IMR-90 (cell line): Measurements from ENCODE around the gene CLEC14A. TPM values are rescaled to one million over a fixed set of nuclear protein-coding genes. Genes with fewer than 3 reads are reported as not detected.

ENCODE experiments used
- ATAC-seq: fragments of 200-7000 bp; cut with Tn5 transposase; 2 replicates; pipeline ENCODE4 v1.9.1; 2020; ENCODE audit warnings: low read depth, mild to moderate bottlenecking, moderate library complexity
- BruUV-seq: library from RNA; stranded (reverse); fragments of 400-500 nt; replicated peaks from 2 replicates; lab custom pipeline; 2021; lab: Mats Ljungman, UMichigan
- CTCF ChIA-PET: fragments of 300-600 bp; formaldehyde crosslinking; extraction: SDS; loops from one replicate; lab custom pipeline; 2021; ENCODE audit warnings: antibody characterized with exemption; lab: Yijun Ruan, JAX
- POLR2A ChIA-PET: fragments of 300-600 bp; sonication (Branson Sonifier 250); formaldehyde crosslinking; loops from one replicate; lab custom pipeline; 2022; ENCODE audit warnings: antibody characterized with exemption; ENCODE audit not compliant: unreplicated experiment; lab: Charles Lee
- DNase-seq: peaks from one replicate; pipeline ENCODE4 v3.0.0; 2013
- H2AFZ ChIP-seq: replicated peaks from 2 replicates; pipeline ENCODE3; 2013; ENCODE audit warnings: low read length, mild to moderate bottlenecking; ENCODE audit not compliant: poor library complexity
- H2AK5ac ChIP-seq: 2 replicates; pipeline ENCODE4 v1.6.1; 2013; ENCODE audit warnings: low read depth, low read length, inconsistent platforms
- H2AK9ac ChIP-seq: replicated peaks from 2 replicates; pipeline ENCODE3; 2013; ENCODE audit warnings: mild to moderate bottlenecking, low read depth, low read length, moderate library complexity; ENCODE audit not compliant: poor library complexity
- H2BK120ac ChIP-seq: 2 replicates; pipeline ENCODE4 v1.6.1; 2013; ENCODE audit warnings: low read depth, low read length, inconsistent platforms
- H2BK15ac ChIP-seq: 3 replicates; pipeline ENCODE4 v1.6.1; 2013; ENCODE audit warnings: low read depth, low read length, inconsistent platforms
- H2BK20ac ChIP-seq: 2 replicates; pipeline ENCODE4 v1.6.1; 2013; ENCODE audit warnings: low read depth, mild to moderate bottlenecking, inconsistent platforms, low read length, moderate library complexity
- H2BK5ac ChIP-seq: 2 replicates; pipeline ENCODE4 v1.6.1; 2013; ENCODE audit warnings: mild to moderate bottlenecking, low read depth, low read length, inconsistent platforms; ENCODE audit not compliant: poor library complexity, severe bottlenecking
- H3K14ac ChIP-seq: replicated peaks from 2 replicates; pipeline ENCODE4 v1.6.1; 2013; ENCODE audit warnings: low read depth, low read length, inconsistent platforms
- H3K18ac ChIP-seq: 2 replicates; pipeline ENCODE4 v1.6.1; 2013; ENCODE audit warnings: low read depth, low read length, control low read depth
- H3K23ac ChIP-seq: 2 replicates; pipeline ENCODE4 v1.6.1; 2013; ENCODE audit warnings: low read depth, low read length, inconsistent platforms
- H3K27ac ChIP-seq: 2 replicates; pipeline ENCODE4 v1.5.1; 2013; ENCODE audit warnings: mild to moderate bottlenecking, control low read depth, low read length; ENCODE audit not compliant: insufficient read depth
- H3K27me3 ChIP-seq: 2 replicates; pipeline ENCODE4 v1.6.1; 2013; ENCODE audit warnings: low read length; ENCODE audit not compliant: control insufficient read depth, insufficient read depth
- H3K36me3 ChIP-seq: 2 replicates; pipeline ENCODE4 v1.6.1; 2013; ENCODE audit warnings: low read length, mixed read lengths; ENCODE audit not compliant: control insufficient read depth, insufficient read depth
- H3K4ac ChIP-seq: 2 replicates; pipeline ENCODE4 v1.6.1; 2013; ENCODE audit warnings: low read depth, low read length, inconsistent platforms
- H3K4me1 ChIP-seq: 2 replicates; pipeline ENCODE4 v1.6.1; 2013; ENCODE audit warnings: low read length, mixed read lengths; ENCODE audit not compliant: control insufficient read depth, insufficient read depth
- H3K4me2 ChIP-seq: 2 replicates; pipeline ENCODE4 v1.6.1; 2013; ENCODE audit warnings: low read depth, mild to moderate bottlenecking, control low read depth, low read length, moderate library complexity
- H3K4me3 ChIP-seq: 2 replicates; pipeline ENCODE4 v1.5.1; 2013; ENCODE audit warnings: low read depth, mild to moderate bottlenecking, control low read depth, low read length, moderate library complexity; ENCODE audit not compliant: insufficient read depth
- H3K56ac ChIP-seq: 2 replicates; pipeline ENCODE4 v1.6.1; 2013; ENCODE audit warnings: low read length, inconsistent platforms; ENCODE audit not compliant: insufficient read depth; ENCODE audit errors: extremely low read depth
- H3K79me1 ChIP-seq, 2 experiments: 2 replicates each; pipeline ENCODE4 v1.6.1; 2013; ENCODE audit warnings: low read length in 2 of 2, inconsistent platforms in 1 of 2, low read depth in 1 of 2
- H3K9ac ChIP-seq: 2 replicates; pipeline ENCODE4 v1.6.1; 2013; ENCODE audit warnings: low read depth, low read length, control low read depth
- H3K9me1 ChIP-seq: 2 replicates; pipeline ENCODE4 v1.6.1; 2013; ENCODE audit warnings: low read length, inconsistent platforms; ENCODE audit not compliant: insufficient read depth
- H3K9me3 ChIP-seq: 2 replicates; pipeline ENCODE4 v1.6.1; 2013; ENCODE audit warnings: low read length; ENCODE audit not compliant: control insufficient read depth, insufficient read depth
- H4K20me1 ChIP-seq: 2 replicates; pipeline ENCODE4 v1.6.1; 2013; ENCODE audit warnings: low read length, inconsistent platforms; ENCODE audit not compliant: insufficient read depth
- H4K5ac ChIP-seq: 2 replicates; pipeline ENCODE4 v1.6.1; 2013; ENCODE audit warnings: mild to moderate bottlenecking, low read depth, low read length, control low read depth
- H4K8ac ChIP-seq, 2 experiments: 2 replicates each; pipeline ENCODE4 v1.6.1; 2013; ENCODE audit warnings: low read depth in 2 of 2, low read length in 2 of 2, control low read depth in 1 of 2, inconsistent platforms in 1 of 2
- H4K91ac ChIP-seq: 2 replicates; pipeline ENCODE4 v1.6.1; 2013; ENCODE audit warnings: low read depth, low read length, inconsistent platforms; ENCODE audit not compliant: insufficient read depth
- BHLHE40 ChIP-seq: fragments of 150-350 bp; IDR thresholded peaks from 2 replicates; pipeline ENCODE4 v1.6.1; 2016; ENCODE audit warnings: mild to moderate bottlenecking, low read depth, low read length
- CHD1 ChIP-seq: IDR thresholded peaks from 2 replicates; pipeline ENCODE4 v1.6.1; 2012; ENCODE audit warnings: low read depth, low read length, improper control_type of control experiment
- ELK1 ChIP-seq: fragments of 150-350 bp; IDR thresholded peaks from 2 replicates; pipeline ENCODE4 v1.6.1; 2016; ENCODE audit warnings: low read depth, mild to moderate bottlenecking, low read length, moderate library complexity, borderline replicate concordance
- FOS ChIP-seq: fragments of 150-350 bp; IDR thresholded peaks from 2 replicates; pipeline ENCODE4 v1.6.1; 2016; ENCODE audit warnings: low read depth, low read length
- RAD21 ChIP-seq: IDR thresholded peaks from 2 replicates; pipeline ENCODE4 v1.6.1; 2012; ENCODE audit warnings: low read length, improper control_type of control experiment
- RCOR1 ChIP-seq: IDR thresholded peaks from 2 replicates; pipeline ENCODE4 v1.6.1; 2012; ENCODE audit warnings: mild to moderate bottlenecking, low read length, improper control_type of control experiment; ENCODE audit not compliant: insufficient replicate concordance
- SMC3 ChIP-seq: fragments of 150-350 bp; IDR thresholded peaks from 2 replicates; pipeline ENCODE4 v1.6.1; 2016; ENCODE audit warnings: low read depth, mild to moderate bottlenecking, antibody characterized with exemption, low read length, moderate library complexity
- USF2 ChIP-seq: fragments of 150-350 bp; IDR thresholded peaks from 2 replicates; pipeline ENCODE4 v1.6.1; 2017; ENCODE audit warnings: mild to moderate bottlenecking, antibody characterized with exemption, low read length, low read depth
- WGBS, 2 experiments: methylation state at CpG; one replicate each; pipeline versions ENCODE4 v1.1.5 to v1.1.7; 2013; ENCODE audit warnings: missing lambda C conversion rate in 2 of 2; ENCODE audit not compliant: insufficient read length in 1 of 2; ENCODE audit errors: extremely low coverage in 2 of 2; 5-methylcytosine and 5-hydroxymethylcytosine counted together
- dilution Hi-C: fragments of 300-500 bp; cut with HindIII; formaldehyde crosslinking; loops from one replicate; pipeline ENCODE4 v1.14.3; 2018; ENCODE audit warnings: low sequenced_read_pairs; ENCODE audit not compliant: unreplicated experiment
- in situ Hi-C: fragments of 300-500 bp; cut with MboI; formaldehyde crosslinking; loops from 3 replicates; pipeline ENCODE4 v1.14.3; 2019; ENCODE audit warnings: low sequenced_read_pairs, inconsistent platforms, mixed read lengths
- intact Hi-C: fragments of 100-400 bp; cut with micrococcal nuclease; formaldehyde crosslinking; loops from 2 replicates; pipeline ENCODE4 v1.10.0; 2022
- polyA plus RNA-seq, 3 experiments: library from polyadenylated mRNA; depleted of rRNA; stranded (reverse); fragments of >200 nt; gene quantifications; 2 replicates each; pipeline ENCODE4 v1.2.3, GENCODE V29; 2012; ENCODE audit warnings: low replicate concordance in 1 of 3
- total RNA-seq: library from RNA; depleted of rRNA; stranded (reverse); fragments of >200 nt; gene quantifications from 2 replicates; pipeline ENCODE4 v1.2.3, GENCODE V29; 2012

Gene CLEC14A
- total and polyA plus RNA-seq, 2 of the 4 experiments (the other 2 are of a cell fraction) = 3.0 to 6.2 TPM

DNA sequence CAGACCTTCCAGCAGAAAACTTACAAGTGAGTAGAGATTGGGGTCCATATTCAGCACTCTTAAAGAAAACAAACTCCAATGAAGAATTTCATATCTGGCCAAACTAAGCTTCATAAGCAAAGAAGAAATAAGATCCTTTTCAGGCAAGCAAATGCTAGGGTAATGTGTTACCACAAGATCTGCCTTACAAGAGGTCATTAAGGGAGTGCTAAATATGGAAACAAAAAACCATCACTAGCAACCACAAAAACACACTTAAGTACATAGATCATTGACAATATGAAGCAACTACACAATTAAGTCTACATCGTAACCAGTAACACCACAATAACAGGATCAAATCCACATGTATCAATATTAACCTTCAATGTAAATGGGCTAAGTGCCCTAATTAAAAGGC, 47.1 kb upstream of the CLEC14A start:
- Histone ChIP-seq H3K56ac (no peak overlapping the region), H3K23ac (no peak overlapping the region), H3K4me1 (no peaks in the 10 kb centered on the region), H3K4me3 (no peak overlapping the region), H3K14ac (no peak overlapping the region), H4K91ac (no peak overlapping the region), H2BK120ac (no peak overlapping the region), H2AK9ac (no peak overlapping the region), H4K5ac (no peak overlapping the region), H2BK20ac (no peak overlapping the region), H4K20me1 (no peaks in the 10 kb centered on the region), H3K27me3 (no peaks in the 10 kb centered on the region), H2BK15ac (no peak overlapping the region), H2AK5ac (no peak overlapping the region), H4K8ac (no peak overlapping the region), H3K9me3 (peaks cover 1% of the 10 kb centered on the region), H2BK5ac (no peak overlapping the region), H3K27ac (no peak overlapping the region), H3K4ac (no peak overlapping the region), H3K36me3 (no peaks in the 10 kb centered on the region), H2AFZ (no peak overlapping the region), H3K4me2 (no peak overlapping the region), H3K9ac (no peak overlapping the region), H3K18ac (no peak overlapping the region), H3K79me1 (no peaks in the 10 kb centered on the region), H3K9me1 (no peaks in the 10 kb centered on the region)
- ChIA-PET POLR2A (no interaction called here), CTCF (interaction anchor here (0.7 kb wide), 1 partner anchor 69 kb away, joined by 3 read pairs; no protein-coding TSS in a partner anchor)
- WGBS, 2 experiments = no CpG with 5 or more reads among the region's 1 CpG
- dilution Hi-C loops (no loop called here), in situ Hi-C loops (no loop called here), intact Hi-C loops (no loop called here)
- no TSS peak for BruUV-seq
- TF ChIP-seq ELK1 = no peak
- no peak for TF ChIP-seq USF2
- no peak for TF ChIP-seq FOS
- TF ChIP-seq BHLHE40 = no peak
- TF ChIP-seq SMC3 = no peak
- no peak for TF ChIP-seq CHD1
- TF ChIP-seq RAD21 = no peak
- no peak for TF ChIP-seq RCOR1
- no peak for DNase-seq
- no peak for ATAC-seq
